ENCODE results near the gene MRM3.
"Not testable (repeated sequence)": the region's sequence is repeated elsewhere in the genome, so short reads cannot be mapped to it uniquely, and the experiment has no call there.

The MRM3 gene

DNA sequence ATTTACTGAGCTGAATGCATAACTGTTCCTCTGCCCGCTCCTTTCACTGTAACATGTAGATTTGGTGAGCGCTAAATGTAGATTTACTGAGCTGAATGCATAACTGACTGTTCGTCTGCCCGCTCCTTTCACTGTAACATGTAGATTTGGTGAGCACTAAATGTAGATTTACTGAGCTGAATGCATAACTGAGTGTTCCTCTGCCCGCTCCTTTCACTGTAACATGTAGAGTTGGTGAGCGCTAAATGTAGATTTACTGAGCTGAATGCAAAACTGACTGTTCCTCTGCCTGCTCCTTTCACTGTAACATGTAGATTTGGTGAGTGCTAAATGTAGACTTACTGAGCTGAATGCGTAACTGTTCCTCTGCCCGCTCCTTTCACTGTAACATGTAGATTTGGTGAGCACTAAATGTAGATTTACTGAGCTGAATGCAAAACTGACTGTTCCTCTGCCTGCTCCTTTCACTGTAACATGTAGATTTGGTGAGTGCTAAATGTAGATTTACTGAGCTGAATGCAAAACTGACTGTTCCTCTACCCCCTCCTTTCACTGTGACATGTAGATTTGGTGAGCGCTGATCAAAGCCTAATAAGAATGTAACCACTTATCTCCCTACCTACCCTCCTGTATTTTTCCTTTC lies 26.7 kb upstream of the MRM3 start:
- DNase-seq: not testable (repeated sequence)

GRCh38 chr17:756010-756567 lies 26.1 kb upstream of the MRM3 start:
- DNase-seq: not testable (repeated sequence)

- DNase-seq: no peak
Observed at GRCh38 chr17:759964-760363, 22.2 kb upstream of the MRM3 start.

DNA sequence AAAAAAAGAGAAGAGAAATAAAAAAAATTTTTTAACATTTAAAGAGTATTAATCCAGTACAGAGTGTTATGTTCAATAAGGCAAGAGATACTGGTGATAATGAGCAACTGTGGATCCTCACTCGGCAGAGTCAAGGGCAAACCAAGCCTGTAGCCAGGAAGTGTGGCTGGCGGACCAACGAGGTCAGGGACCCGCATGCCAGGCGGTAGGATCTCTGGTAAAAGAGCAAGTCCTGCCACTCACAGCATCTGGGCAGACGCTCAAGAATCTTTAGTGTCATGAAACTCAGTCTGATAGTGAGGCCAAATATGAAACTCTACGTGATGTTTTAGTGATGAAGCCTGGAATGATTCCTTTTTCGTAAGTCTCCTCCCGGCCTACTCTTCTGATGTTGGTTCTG lies 21.8 kb upstream of the MRM3 start:
- DNase-seq: no peak

DNA sequence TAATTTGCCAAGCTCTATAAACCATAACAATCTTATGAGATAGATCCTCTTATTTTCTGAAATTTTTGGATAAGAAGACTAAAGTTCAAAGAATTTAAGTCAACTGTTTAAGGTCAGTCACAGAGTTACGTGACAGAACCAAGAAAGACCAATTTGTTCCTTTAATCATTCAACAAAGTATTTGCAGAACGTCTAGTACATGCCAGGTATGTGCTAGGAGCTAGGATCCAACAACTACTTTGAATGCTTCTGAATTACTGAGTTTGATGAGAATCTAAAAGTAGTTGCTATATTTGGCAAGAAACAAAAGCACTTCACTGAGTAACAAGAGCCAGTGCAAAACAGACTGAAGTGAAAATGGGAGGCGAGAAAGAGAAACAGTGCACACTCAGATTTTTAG lies 15.1 kb upstream of the MRM3 start:
- DNase-seq: no peak

- no peak for DNase-seq
Observed at GRCh38 chr17:773016-773415, 9.1 kb upstream of the MRM3 start.

- DNase-seq: no peak
Observed at GRCh38 chr17:773467-774312, 8.5 kb upstream of the MRM3 start.

DNA sequence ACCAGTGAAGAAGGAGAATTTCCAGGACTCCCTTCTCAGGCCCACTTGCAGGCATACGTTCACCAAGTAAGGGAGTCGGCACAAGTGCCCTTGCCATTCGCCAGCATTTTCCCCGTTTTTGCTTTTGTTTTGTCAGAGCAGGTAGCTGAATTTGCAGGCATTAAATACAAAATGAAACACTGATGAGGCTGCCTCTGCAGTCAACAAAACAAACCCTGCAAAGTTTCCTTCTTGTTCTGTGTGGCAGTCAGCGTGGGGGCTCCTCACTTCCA lies 7.9 kb upstream of the MRM3 start:
- DNase-seq: no peak

DNA sequence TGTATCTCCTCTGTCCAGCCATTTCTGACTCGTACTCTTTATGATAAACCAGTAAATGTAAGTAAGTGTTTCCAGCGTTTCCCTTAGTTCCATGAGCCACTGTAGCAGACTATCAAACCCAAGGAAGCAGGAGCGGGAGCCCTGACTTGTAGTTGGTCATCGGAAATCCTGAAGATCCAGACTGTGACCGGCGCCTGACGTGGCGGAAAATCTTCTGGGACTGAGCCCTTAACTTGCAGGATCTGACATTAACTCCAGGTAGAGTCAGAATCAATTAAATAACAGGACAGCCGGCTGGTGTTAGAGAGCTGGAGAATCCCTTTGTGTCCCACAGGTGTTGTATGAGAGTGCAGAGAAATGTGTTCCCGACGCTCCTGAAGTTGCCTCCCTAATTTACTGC lies 4.1 kb upstream of the MRM3 start:
- no peak for DNase-seq

GRCh38 chr17:784143-784542 lies 2.0 kb downstream of the MRM3 start:
- no peak for DNase-seq

GRCh38 chr17:785901-786300 lies 3.7 kb downstream of the MRM3 start:
- not testable (repeated sequence) for DNase-seq

- no peak for DNase-seq
Observed at GRCh38 chr17:787641-788221, 5.6 kb downstream of the MRM3 start.

GRCh38 chr17:788551-788950 lies 6.4 kb downstream of the MRM3 start:
- no peak for DNase-seq

- no peak for DNase-seq
Observed at GRCh38 chr17:789160-789840, 7.1 kb downstream of the MRM3 start.

DNA sequence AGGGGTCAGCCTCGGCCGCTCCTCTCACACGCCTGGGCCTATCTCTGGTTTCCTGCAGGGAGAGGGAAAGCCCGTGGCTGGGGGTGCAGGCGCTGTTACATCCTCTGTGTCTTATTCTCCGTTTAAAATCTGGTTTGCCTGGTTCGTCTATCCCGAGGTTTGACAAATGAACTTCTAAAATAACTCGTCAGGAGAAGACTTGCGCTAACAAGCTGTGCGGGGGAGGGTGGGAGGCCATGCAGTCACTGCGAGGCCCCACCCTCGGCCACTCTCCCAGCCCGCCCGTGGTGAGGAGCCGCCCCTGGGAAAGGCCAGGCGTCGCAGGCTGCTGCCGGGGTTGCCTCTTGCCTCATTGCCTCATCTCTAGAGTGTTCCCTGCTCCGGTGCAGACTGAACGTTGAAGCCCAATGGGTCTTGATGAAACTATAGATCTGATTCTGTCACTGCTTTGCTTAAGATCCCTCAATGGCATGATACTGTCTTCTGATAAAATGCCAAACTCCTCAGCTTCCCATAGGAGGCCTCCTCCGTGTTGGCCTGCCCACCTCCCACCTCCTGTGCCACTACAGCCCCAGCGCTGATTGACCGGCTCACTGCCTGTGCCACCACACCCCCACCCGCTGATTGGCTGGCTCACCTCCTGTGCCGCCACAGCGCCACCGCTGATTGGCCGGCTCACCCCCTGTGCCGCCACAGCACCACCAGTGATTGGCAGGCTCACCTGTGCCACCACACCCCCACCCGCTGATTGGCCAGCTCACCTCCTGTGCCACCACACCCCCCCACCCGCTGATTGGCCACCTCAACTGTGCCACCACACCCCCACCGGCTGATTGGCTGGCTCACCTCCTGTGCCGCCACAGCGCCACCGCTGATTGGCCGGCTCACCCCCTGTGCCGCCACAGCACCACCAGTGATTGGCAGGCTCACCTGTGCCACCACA lies 8.0 kb downstream of the MRM3 start:
- not testable (repeated sequence) for DNase-seq

DNA sequence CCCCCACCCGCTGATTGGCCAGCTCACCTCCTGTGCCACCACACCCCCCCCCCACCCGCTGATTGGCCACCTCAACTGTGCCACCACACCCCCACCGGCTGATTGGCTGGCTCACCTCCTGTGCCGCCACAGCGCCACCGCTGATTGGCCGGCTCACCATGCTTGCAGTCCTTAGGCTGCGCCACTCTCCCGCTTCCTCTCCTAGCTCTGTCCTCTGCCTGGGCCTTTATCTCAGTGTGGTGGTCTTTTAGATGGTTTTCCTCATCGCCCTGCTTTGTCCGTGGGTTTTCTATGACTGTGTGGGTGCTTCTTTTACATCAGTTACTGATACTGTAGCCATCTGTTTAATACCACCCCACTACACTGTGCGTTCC lies 8.7 kb downstream of the MRM3 start:
- not testable (repeated sequence) for DNase-seq

DNA sequence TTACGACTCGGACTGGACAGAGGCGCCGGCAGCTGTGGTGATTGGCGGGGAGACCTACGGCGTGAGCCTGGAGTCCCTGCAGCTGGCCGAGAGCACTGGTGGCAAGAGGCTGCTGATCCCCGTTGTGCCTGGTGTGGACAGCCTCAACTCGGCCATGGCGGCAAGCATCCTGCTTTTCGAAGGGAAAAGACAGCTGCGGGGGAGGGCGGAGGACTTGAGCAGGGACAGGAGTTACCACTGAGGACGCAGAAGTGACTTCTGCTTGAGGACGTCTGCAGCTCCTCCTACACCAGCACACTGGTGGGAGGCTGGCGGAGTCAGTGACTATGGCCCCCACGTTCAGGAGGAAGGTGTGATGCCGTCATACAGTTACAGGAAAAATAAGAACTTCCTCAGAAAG lies 9.7 kb downstream of the MRM3 start:
- no peak for DNase-seq

GRCh38 chr17:792277-792676 lies 10.1 kb downstream of the MRM3 start:
- DNase-seq: no peak

DNA sequence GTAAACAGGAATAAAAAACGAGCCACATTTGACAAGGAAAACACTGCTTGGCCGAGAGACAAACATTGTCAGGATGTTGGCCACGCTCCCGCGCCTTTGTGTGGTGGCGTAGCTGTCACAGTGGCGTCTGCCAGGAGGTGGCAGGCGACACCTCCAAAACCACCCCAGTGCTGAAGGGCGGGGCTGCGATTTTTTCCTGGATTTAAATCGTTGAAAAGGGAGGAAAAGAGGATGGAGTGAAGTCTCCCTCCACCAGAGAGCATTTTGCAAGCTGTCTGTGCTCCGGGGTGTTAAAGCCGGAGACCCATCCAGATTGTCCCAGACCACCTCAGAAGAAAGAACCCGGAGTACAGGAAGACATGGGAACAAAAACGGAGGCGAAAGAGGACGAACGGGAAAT lies 12.7 kb downstream of the MRM3 start:
- peak in 3 of 5 donors; percentile 22 to 30 (median 28) for DNase-seq

DNA sequence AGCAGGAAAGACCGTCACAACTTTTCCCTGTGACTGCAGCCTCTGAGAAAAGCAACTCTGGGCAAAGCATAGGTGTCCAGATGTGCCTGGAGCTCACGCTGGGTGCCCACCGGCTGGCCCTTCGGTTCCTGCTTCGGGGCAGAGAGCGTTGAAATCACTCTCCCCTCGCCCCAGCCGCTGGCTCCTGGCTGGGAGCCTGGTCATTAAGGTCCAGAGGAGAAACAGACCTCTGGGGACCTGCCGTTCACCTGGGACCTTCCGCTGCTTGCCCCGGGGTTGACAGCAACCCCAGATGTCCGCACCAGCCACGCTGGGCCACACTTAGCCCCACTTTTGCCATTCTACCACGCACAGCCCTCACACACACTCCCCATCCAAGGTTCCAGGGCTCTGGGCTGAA lies 13.1 kb downstream of the MRM3 start:
- DNase-seq: no peak

DNA sequence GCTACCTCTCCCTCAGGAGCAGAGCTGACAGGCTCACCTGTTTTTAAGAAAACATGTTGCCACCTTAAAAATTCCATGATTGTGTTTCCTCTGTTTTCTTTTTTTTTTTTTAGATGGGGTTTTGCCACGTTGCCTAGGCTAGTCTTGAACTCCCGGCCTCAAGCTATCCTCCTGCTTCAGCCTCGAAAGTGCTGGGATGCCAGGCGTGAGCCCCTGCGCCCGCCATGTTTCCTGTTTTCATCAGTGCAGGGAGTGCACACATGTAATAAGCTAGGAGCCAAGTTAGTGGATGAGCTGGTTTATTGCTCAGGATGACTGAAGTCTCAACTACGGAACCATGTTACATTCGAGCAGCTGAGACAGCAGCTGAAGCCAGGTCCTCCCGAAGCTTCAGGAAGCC lies 13.6 kb downstream of the MRM3 start:
- DNase-seq: no peak

- DNase-seq: no peak
Observed at GRCh38 chr17:796609-797008, 14.5 kb downstream of the MRM3 start.
